Liver (tissue), 3 donors: ENCODE results near the gene TBC1D22B.

Experiments
- GABPA ChIP-seq, 2 donors: IDR thresholded peaks in 1 of 2; conservative IDR thresholded peaks in 1 of 2; 2 replicates each; pipeline ENCODE4 v1.6.1; 2016; ENCODE audit warnings: antibody characterized with exemption in 2 of 2, mild to moderate bottlenecking in 1 of 2, moderate library complexity in 1 of 2
- HNF4G ChIP-seq: IDR thresholded peaks from 2 replicates; pipeline ENCODE4 v1.6.1; 2016; ENCODE audit warnings: antibody characterized with exemption
- JUND ChIP-seq, 2 donors: IDR thresholded peaks; 2 replicates each; pipeline ENCODE4 v1.6.1; 2016; ENCODE audit warnings: antibody characterized with exemption in 2 of 2
- RAD21 ChIP-seq, 2 donors: IDR thresholded peaks; 2 replicates each; pipeline ENCODE4 v1.6.1; 2016; ENCODE audit warnings: antibody characterized with exemption in 2 of 2, mild to moderate bottlenecking in 2 of 2
- TAF1 ChIP-seq: conservative IDR thresholded peaks from 2 replicates; pipeline ENCODE4 v1.6.1; 2016; ENCODE audit warnings: antibody characterized with exemption, mild to moderate bottlenecking
- TF ChIP-seq, protein P1 (sequence below): fragments of 150-350 bp; IDR thresholded peaks from 2 replicates; pipeline ENCODE4 v1.5.1; 2017; ENCODE audit warnings: improper control_type of control experiment, low read depth, low read length; ENCODE audit not compliant: missing input control
- TF ChIP-seq, protein P2 (sequence below): IDR thresholded peaks from 2 replicates; pipeline ENCODE4 v1.6.1; 2016; ENCODE audit warnings: antibody characterized with exemption, mild to moderate bottlenecking
- TF ChIP-seq, protein P3 (sequence below): IDR thresholded peaks from 2 replicates; pipeline ENCODE4 v1.6.1; 2016; ENCODE audit warnings: antibody characterized with exemption
- TF ChIP-seq, protein P4 (sequence below): IDR thresholded peaks from 2 replicates; pipeline ENCODE4 v1.6.1; 2016; ENCODE audit warnings: antibody characterized with exemption
- TF ChIP-seq, protein P5 (sequence below): IDR thresholded peaks from 2 replicates; pipeline ENCODE4 v1.6.1; 2016; ENCODE audit warnings: antibody characterized with exemption
- donor health status: healthy.
- donor health status: healthy.

DNA sequence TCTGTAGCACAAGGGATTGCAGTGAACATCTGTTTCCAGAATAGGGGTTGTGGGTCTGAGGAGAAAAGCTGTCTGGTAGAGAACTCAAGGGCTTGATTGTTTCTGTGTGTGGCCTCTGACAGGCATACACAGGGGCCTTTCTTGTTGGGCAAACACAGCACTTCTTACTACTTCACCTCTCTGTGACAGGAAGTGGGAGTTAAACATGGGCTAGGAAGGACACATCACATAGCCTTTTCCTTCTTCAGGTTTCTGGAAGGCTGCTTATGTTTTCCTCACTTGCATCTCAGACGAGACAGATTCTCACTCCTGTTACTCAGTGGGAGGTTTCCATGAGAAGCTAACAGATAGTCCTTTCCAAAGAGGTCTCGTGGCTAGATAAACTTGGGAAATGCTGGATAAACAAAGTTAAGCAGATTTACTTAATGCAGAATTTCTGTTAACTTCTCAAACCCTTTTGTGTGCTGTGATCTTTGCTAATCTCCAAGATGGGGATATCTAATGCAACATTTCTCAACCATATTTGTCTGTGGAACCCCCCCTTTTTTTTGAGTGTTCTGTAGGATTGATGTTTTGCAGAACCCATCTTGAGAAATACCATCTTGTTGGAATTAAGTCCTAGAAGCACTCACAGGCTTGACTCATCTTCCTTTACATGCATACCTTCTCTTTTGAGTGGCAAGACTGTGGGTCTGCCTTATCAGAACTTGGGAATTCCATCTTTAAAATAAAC is 54.3 kb downstream of the TBC1D22B start:
- TF ChIP-seq, protein P1, sequence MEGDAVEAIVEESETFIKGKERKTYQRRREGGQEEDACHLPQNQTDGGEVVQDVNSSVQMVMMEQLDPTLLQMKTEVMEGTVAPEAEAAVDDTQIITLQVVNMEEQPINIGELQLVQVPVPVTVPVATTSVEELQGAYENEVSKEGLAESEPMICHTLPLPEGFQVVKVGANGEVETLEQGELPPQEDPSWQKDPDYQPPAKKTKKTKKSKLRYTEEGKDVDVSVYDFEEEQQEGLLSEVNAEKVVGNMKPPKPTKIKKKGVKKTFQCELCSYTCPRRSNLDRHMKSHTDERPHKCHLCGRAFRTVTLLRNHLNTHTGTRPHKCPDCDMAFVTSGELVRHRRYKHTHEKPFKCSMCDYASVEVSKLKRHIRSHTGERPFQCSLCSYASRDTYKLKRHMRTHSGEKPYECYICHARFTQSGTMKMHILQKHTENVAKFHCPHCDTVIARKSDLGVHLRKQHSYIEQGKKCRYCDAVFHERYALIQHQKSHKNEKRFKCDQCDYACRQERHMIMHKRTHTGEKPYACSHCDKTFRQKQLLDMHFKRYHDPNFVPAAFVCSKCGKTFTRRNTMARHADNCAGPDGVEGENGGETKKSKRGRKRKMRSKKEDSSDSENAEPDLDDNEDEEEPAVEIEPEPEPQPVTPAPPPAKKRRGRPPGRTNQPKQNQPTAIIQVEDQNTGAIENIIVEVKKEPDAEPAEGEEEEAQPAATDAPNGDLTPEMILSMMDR: no peak
- TF ChIP-seq HNF4G (no peak), RAD21 (IDR thresholded peaks at IDR 0.05) (no peak), JUND (IDR thresholded peaks at IDR 0.05) (no peak), TAF1 (no peak), GABPA (IDR thresholded peaks at IDR 0.05 in 1 of 2, conservative IDR thresholded peaks at IDR 0.05 in 1 of 2) (no peak)
- TF ChIP-seq, protein P2, sequence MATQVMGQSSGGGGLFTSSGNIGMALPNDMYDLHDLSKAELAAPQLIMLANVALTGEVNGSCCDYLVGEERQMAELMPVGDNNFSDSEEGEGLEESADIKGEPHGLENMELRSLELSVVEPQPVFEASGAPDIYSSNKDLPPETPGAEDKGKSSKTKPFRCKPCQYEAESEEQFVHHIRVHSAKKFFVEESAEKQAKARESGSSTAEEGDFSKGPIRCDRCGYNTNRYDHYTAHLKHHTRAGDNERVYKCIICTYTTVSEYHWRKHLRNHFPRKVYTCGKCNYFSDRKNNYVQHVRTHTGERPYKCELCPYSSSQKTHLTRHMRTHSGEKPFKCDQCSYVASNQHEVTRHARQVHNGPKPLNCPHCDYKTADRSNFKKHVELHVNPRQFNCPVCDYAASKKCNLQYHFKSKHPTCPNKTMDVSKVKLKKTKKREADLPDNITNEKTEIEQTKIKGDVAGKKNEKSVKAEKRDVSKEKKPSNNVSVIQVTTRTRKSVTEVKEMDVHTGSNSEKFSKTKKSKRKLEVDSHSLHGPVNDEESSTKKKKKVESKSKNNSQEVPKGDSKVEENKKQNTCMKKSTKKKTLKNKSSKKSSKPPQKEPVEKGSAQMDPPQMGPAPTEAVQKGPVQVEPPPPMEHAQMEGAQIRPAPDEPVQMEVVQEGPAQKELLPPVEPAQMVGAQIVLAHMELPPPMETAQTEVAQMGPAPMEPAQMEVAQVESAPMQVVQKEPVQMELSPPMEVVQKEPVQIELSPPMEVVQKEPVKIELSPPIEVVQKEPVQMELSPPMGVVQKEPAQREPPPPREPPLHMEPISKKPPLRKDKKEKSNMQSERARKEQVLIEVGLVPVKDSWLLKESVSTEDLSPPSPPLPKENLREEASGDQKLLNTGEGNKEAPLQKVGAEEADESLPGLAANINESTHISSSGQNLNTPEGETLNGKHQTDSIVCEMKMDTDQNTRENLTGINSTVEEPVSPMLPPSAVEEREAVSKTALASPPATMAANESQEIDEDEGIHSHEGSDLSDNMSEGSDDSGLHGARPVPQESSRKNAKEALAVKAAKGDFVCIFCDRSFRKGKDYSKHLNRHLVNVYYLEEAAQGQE: no peak
- TF ChIP-seq, protein P3, sequence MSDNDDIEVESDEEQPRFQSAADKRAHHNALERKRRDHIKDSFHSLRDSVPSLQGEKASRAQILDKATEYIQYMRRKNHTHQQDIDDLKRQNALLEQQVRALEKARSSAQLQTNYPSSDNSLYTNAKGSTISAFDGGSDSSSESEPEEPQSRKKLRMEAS: no peak
- TF ChIP-seq, protein P4, sequence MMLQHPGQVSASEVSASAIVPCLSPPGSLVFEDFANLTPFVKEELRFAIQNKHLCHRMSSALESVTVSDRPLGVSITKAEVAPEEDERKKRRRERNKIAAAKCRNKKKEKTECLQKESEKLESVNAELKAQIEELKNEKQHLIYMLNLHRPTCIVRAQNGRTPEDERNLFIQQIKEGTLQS: no peak
- TF ChIP-seq, protein P5, sequence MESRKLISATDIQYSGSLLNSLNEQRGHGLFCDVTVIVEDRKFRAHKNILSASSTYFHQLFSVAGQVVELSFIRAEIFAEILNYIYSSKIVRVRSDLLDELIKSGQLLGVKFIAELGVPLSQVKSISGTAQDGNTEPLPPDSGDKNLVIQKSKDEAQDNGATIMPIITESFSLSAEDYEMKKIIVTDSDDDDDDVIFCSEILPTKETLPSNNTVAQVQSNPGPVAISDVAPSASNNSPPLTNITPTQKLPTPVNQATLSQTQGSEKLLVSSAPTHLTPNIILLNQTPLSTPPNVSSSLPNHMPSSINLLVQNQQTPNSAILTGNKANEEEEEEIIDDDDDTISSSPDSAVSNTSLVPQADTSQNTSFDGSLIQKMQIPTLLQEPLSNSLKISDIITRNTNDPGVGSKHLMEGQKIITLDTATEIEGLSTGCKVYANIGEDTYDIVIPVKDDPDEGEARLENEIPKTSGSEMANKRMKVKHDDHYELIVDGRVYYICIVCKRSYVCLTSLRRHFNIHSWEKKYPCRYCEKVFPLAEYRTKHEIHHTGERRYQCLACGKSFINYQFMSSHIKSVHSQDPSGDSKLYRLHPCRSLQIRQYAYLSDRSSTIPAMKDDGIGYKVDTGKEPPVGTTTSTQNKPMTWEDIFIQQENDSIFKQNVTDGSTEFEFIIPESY: no peak
